NCI-H2227 (cell line): ENCODE measurements around the gene ENTPD7.
A peak's percentile ranks its signal among the peaks of the same experiment; 100 is the strongest.
"Not testable (repeated sequence)": the region's sequence is repeated elsewhere in the genome, so short reads cannot be mapped to it uniquely, and the experiment has no call there.

ENCODE experiments used
- DNase-seq: peaks from one replicate; lab custom pipeline; 2025; ENCODE audit not compliant: unreplicated experiment; lab: John Stamatoyannopoulos, UW

Gene ENTPD7, protein sequence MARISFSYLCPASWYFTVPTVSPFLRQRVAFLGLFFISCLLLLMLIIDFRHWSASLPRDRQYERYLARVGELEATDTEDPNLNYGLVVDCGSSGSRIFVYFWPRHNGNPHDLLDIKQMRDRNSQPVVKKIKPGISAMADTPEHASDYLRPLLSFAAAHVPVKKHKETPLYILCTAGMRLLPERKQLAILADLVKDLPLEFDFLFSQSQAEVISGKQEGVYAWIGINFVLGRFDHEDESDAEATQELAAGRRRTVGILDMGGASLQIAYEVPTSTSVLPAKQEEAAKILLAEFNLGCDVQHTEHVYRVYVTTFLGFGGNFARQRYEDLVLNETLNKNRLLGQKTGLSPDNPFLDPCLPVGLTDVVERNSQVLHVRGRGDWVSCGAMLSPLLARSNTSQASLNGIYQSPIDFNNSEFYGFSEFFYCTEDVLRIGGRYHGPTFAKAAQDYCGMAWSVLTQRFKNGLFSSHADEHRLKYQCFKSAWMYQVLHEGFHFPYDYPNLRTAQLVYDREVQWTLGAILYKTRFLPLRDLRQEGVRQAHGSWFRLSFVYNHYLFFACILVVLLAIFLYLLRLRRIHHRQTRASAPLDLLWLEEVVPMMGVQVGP

DNA sequence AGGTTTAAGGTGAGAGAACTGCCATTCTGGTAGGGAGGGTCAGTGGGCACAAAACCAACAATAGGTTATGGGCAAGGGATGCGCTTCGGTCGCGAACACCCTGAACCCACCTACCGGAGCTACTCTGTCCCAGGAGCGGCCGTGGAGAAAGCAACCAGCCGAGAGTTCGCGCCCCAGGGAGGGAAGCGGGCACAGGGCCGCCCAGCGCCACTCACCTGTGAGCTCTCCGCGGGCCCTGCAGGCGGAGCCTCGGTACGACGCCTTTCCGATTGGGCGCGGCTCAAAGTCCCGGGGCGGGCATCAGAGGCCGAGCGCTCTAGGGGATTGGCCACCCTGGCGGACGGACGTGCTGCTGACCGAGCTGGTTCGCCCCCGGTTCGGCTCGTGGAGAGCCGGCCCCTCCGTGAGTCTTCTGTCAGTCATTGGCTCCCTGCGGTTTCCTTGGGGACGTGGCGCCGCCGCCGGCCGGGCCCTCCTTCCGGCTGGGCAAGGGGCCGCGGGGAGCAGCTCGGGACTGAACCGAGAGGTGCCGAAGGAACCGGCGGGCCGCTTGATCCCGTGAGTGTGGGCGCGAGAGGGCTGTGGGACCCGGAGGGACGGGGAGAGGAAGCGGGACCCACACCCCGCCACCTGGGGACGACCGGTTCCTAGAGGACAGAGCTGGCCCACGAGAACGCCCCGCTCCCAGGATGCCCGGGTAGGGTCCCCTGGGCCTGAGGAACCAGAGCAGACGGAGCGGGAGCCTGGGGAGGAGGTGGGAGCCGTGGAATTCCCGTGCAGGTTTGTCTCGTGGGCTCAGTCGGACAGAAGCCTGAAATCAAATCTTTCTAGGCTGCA is at the start of gene ENTPD7:
ENTPD7 (plus strand) TSS at position 479 of the 837 bp plus-strand sequence. CDS start 448 bp downstream, outside the sequence.
- DNase-seq, result peak; percentile 95

DNA sequence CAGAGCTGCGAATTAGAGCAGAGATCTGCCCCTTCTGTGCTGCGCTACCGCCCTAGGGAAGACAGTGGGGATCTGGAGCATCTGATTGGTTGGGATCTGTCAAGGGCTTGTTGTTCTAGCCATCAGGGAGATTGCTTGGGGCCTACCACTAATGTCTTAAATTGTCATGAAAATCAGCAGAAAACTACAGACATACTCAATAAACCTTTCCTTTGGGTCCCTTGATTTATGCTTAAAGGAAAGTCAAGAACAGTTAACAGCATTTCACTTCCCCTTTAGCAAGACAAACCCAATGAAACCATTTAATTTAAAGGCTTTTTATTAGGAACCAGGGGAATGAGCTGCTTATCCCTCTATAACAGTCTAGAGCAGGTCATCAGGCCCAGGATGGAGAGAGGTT is 49.1 kb upstream of the ENTPD7 start:
- no peak for DNase-seq

DNA sequence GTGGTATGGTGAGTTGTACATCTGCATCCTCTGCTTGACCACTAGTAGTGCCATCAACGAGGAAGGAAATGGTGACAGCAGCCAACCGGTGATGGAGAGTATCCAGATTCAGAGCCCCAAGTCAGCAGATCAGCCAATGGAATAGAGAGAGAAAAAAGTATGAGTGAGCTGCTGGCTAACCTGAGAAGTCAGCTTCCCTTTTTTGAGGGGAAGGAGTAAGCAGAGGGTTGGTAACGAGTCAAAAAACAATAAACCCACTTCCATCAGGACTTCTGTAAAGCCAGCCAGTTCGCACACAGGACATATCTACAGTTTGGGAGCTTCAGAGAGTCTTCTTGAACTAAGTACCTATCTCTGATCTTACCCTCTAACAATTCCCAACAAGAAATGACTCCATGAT is 48.0 kb upstream of the ENTPD7 start:
- no peak for DNase-seq

DNA sequence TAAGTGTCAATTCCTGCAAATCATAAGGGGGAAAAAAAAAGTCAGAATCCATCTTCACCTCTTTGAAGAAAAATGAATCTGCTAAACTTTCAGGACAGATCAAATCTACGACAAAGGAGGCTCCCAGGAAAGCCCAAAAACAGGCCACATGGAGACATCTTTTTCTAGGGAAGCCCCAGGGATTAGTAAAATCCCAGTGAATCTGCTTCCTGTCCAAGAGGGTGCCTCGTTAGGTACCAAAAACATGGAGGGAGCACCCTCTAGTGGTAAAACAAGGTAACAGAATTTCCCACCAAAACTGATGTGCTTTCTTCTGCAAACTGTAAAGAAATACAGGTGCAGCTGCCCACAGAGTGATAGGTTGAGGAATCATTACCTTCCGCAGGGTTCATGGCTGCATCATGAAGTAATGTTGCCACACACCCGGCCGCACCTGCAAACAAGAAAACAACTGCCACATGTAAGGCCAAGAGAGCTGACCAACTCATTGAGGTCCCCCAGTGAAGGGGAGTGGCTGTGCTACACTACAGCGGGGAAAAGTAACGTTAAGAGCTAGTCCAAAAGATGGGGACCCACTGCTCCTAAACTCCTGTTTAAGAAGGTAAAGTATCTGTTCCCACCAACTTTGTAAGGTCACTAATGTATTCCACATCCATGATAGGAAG is 47.0 kb upstream of the ENTPD7 start:
- DNase-seq, result peak; percentile 68

DNA sequence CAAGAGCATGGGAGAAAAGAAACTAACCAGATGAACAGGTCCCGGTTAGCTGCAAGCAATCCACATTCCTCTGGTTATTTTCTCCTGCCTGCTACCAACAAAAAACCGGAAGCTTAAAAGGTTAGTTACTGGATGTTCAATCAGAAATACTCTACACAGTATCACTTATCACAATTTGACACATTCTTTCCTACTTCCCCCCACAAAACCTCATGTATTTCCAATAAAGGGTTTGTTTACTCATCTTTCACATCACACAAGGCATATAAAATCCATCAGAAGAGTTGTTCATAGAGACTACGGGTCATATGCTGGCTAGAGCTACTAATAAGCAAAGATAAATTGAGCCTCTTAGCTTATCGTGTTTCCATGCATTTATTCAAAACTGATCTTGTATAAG is 43.9 kb upstream of the ENTPD7 start:
- no peak for DNase-seq

DNA sequence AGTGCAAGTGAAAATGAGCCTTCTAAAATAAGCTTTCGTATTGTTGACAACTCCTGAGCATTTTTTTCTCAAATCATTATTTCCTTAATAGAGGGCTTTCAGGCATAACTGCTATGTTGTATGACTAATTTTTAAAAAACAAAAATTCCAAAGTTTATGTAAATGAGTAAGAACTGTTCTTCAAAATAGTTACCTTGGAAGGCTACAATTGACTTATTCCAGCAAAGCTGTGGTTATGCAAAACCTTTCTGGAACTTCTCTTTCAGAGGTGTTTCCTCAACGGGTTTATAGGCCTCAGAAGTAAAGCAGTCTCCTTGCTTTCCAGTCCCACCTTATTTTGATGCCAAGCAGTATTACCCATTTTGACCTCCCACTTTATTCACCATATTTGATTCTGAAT is 41.6 kb upstream of the ENTPD7 start:
- no peak for DNase-seq

DNA sequence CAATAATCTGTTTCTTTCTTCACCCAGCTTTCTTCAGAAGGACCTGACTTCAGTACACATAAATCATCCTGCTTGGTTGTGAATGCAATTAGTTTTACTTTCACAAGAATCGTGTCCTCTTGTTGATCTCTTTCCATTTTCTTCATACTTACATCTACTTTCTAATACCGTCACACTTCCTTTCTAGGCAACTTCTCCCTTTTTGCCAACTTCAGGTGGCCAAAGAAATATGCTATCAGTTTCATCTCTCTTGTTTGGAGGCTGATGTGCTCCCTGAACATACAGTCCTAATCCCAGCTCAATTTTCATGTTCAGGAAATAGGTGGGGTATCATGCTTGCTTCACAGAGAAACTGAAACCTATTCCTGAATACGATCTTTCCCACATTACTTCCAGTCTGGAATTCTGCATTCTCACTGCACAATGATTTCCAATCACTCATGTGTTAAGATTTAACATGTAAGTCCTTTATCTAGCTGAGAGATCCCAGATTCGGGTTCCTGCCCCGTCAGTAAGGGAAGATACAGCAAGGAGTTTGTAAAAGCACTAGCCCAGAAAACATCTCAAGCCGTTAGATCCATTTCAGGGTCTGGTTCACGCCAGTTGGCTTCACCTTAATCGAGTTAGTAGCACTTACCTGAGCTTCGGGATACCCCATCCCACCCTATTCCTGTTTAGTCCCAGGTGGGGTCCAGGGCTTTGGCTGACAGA is 40.1 kb upstream of the ENTPD7 start:
- peak; percentile 7 for DNase-seq

DNA sequence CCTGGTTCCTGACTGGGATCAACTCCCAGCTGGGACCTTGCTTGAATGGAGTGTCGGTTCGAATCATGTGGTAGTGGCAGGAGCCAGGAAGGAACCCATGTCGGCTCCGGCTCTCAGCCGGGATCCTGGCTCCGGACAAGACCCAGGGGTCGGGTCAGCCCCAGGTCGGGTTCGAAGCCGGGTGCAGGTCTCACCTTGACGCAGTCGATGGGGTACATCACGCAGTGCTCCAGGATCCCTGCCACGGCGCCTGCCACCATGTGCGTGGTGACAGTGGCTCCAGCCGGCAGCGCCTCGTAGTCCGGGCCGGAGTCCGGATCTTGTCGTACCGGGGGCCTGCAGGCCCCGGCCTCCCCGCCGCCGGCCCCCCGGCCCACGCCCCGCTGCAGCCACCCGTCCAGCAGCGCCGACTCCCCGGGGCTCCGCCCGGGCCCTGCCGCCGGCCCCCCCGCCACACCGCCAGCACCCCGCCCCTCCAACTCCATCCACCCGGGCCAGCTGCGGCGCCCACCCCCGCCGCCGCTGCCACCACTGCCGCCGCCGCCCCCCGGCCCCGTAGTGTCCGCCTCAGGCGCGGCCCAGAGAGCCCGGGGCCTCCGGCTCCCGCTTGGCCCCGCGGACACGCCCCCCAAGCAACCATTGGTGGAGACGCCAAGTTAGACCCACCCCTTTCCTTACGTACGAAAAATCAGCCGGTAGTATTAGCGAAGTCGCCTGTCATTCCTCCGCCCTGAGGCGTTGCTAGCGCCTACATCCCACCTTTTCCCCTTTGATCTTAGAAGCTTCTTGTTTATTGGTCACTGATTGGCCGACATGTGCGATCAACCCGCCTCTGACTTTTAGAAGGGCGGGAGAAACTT is 39.2 kb upstream of the ENTPD7 start, which contains the start of gene SLC25A28:
SLC25A28 (minus strand) TSS at position 589 of the 860 bp plus-strand sequence; CDS start at position 485, 104 bp downstream.
- peak; percentile 96 for DNase-seq

DNA sequence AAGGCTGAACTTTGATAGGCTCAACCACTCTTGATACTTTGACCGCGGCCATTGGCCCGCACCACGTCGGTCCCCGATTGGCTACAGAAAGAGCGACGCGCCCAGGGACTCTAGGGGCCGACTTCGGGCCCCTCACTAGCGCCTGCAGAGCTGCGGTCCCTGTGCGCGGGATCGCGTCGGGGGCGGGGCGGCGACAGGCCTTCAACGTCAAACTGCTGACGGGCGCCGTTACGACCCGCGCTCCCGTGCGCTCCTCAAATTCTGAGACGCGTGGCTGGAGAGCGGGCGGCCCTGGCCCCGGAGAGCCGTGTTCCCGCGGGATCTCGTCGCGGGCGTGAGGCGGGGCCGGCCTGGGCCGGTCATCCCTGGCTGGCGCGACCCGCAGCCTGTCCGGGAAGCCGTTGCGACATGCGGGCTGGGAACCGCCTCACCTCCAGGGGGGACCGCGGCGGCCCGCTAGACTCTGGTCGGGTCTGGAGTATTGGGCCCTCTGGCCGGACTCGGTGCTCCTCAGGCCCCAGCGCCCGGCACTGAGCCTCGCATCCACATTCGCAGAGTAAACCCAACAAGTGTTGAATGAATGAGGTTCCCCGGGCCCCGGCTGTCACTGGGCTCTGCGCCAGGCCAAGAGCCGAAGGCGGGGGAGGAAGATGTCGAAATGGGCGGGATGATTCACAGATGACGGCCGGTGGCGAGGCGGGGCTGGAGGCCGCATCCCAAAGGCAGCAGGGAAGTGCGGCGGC is 38.4 kb upstream of the ENTPD7 start:
- peak; percentile 83 for DNase-seq

DNA sequence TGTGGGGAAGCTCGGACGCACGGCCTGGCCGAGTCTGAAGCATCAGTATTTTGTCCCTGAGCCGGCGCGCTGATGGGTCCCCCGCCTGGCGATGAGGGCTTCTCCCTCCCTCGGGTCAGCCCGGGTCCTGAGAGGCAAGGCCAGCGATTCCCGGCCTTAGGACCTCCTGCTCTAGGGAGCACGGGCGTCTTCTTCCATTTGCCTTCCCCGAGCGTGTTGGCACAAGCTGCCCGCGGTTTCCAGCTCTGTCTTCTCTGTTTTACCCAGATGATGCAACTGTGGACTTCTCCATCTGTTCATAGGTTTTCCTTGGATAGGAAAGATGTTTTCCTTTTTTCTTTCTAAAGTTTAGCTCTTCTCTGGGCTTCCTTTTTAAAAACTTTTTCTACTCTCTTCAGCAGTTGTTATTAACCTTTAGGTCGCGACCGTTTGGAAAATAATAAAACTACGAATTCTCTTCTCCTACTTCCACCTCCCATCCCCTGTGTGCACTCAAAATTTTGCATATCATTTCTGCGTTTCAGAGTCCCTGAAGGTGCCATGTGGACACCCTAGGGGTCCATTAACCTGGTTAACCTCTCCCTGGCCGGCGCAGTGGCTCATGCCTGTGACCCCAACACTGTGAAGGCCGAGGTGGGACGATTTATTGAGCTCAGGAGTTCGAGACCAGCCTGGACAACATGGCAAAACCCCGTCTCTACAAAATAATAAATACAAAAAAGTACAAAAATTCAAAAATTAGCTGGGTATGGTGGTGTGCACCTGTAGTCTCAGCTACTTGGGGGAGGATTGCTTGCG is 37.7 kb upstream of the ENTPD7 start:
- DNase-seq, result no peak

DNA sequence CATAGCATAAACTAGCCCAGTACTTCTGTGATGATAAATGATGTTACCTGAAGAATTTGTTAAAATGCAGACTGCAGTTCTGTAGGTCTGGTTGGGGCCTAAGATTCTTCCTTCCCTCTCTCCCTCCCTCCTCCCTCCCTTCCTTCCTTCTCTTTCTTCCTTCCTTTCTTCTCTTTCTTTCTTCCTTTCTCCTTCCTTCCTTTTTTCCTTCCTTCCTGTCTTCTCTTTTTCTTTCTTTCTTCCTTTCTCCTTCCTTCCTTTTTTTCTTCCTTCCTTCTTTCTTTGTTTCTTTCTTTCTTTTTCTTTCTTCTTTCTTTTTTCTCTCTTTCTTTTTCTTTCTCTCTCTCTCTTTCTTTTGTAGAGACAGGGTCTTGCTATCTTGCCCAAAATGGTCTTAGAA is 35.4 kb upstream of the ENTPD7 start:
- DNase-seq, result no peak

DNA sequence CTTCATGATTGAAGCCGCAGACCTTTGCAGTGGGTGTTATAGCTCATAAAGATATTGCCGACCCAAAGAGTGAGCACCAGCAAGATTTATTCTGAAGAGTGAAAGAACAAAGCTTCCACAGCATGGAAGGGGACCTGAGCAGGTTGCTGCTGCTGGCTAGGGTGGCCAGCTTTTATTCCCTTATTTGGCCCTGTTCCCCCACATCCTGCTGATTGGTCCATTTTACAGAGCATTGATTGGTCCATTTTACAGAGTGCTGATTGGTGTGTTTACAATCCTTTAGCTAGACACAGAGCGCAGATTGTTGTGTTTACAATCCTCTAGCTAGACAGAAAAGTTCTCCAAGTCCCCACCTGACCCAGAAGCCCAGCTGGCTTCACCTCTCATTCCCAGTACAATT is 34.2 kb upstream of the ENTPD7 start:
- not testable (repeated sequence) for DNase-seq

DNA sequence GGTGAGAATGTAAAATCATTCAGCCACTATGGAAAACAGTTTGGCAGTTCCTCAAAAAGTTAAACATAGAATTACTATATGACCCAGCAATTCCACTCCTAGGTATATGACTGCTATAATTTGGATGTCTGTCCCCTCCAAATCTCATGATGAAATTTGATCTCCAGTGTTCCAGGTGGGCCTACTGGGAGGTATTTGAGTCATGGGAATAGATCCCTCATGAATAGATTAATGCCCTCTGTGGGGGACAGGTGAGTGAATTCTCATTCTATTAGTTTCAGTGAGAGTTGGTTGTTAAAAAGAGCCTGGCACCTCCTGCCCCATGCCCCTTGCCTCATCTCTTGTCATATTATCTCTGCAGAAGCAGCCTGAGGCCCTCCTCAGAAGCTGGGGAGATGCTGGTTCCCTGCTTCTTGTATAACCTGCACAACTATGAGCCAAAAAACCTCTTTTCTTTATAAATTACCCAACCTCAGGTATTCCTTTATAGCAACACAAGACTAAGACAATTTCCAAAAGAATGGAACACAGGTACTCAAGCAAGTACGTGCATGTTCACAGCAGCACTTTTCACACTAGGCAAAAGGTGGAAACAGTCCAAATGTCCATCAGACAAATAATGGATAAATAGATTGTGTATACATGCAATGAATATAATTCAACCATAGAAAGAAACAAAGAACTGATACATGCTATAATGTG is 30.2 kb upstream of the ENTPD7 start:
- no peak for DNase-seq

DNA sequence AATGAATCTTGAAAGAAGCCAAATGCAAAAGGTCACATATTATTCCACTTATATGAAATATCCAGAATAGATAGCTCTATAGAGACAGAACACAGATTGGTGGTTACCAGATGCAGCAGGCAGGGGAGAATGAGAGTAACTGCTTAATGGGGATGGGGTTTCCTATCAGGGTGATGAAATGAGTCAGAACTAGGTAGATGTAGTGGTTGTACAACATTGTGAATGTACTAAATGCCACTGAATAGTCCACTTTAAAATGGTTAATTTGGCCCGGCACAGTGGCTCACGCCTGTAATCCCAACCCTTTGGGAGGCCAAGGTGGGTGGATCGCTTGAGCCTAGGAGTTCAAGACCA is 29.7 kb upstream of the ENTPD7 start:
- DNase-seq, result no peak

DNA sequence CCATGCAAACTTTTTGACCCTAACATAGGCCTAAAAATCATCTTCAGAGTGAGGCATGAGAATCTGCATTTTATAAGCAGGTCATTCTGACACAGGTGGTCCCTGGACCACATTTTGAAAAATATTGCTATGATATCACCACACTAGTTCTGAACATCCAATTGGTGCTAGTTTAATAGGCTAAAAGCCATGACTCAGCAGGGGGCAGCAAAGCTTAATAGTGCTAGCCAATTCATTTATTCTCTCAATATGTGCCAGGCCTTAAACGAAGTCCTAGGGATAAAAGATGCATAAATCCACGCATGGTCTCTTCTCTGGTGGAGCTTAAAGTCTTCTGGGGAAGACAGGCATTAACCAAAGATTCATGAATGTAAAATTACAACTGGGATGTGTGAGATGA is 28.9 kb upstream of the ENTPD7 start:
- no peak for DNase-seq

DNA sequence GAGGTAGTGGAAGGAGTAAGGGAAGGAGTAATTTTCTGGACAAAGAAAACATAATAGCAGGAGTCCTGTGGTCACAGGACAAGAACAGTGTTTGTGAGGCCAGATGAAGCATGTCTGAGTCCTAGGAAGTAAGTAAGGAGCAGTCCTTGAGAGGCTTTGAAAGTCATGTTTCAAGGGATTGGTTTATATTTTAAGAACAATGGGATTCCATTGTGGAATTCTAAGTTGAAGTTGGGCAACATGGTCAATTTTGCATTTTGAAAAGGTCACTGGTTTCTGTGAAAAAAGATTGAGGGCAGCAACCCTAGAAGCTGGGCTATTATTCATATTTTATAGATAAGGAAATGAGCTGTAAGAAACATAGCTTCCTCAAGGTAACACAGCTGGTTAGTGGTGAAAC is 28.3 kb upstream of the ENTPD7 start:
- no peak for DNase-seq

DNA sequence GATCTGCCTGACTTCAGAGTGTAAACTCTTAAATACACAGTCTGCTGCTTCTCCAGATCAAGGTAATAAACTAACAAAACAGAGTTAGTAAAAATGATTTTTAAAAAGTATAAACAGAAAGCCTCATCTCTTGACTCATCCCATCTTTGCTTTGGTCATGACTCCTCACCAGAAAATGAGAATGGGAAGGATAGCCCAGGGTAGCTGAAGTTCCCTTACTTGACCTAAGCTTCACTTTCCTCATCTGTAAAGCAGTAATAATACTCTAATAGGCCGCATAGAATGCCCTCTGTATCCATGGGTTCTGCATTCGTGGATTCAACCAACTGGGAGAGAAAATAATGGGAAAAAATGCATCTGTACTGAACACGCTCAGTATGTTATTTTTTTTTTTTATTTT is 27.8 kb upstream of the ENTPD7 start:
- DNase-seq, result no peak

DNA sequence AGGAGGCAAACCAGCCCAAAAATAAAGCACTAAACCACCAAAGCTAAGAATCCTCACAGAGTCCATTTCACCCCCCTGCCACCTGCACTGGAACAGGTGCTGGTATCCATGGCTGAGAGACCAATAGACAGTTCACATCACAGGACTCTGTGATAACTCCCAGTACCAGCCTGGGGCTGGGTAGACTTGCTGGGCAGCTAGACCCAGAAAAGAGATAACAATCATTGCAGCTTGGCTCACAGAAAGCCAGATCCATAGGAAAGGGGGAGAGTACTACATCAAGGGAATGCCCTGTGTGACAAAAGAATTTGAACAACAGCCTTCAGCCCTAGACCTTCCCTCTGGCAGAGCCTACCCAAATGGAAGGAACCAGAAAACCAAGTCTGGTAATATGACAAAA is 25.5 kb upstream of the ENTPD7 start:
- DNase-seq, result no peak
